Caki2 (cell line): ENCODE data around the gene MACF1. TPM values are rescaled to one million over a fixed set of nuclear protein-coding genes. Genes with fewer than 3 reads are reported as not detected.

Experiments
- DNase-seq: peaks from one replicate; pipeline ENCODE4 v3.0.0-alpha.2; 2015; ENCODE audit warnings: low read depth
- in situ Hi-C: cut with HindIII; loops from 2 replicates; pipeline ENCODE4 v1.10.0; 2016; ENCODE audit warnings: low sequenced_read_pairs, low pct_unique_long_range_greater_than_20kb, mixed read lengths
- total RNA-seq: library from RNA; depleted of rRNA; stranded (reverse); fragments of >200 nt; shearing (Covaris generic); gene quantifications from 2 replicates; pipeline ENCODE4 v1.2.3, GENCODE V29; 2014; ENCODE audit warnings: low replicate concordance

Gene MACF1
- total RNA-seq, 1 experiment from 2014 or later = 51.1 TPM

DNA sequence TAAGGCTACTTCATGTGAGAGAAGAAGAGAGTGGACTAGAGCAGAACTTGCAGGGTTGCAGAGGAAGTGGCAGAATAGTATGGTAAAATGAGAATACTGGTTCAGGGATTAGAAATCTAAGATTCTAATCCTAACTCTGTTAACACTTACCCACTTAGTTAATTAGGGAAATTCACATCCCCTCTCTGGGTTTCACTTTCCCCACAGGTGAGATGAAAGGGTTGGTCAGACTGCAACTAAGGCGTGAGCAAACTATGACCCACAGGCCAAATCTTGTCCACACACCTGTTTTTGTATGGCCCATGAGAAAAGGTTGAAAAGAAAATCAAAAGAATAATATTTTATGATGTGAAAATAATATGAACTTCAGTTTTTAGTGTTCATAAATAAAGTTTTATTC, 117.5 kb downstream of the MACF1 start:
- in situ Hi-C loops = no loop called here

DNA sequence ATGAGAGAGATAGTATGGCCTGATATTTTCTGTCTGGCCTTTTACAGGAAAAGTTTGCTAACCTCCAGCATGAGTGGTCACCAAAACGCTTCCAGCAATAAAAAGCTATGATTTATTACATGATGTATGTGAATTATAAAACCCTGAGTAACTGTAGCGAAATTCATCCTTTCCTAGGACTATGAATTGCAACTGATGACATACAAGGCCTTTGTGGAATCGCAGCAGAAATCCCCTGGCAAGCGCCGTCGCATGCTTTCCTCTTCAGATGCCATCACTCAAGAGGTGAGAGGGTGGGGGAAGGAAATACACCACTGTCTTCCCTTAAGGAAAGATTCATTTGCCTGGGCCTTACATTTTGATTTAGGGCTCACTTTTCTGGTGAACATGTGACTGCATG, 117.9 kb downstream of the MACF1 start:
- in situ Hi-C loops = no loop called here
- no peak for DNase-seq

More for the DNA sequence above, 117.5 kb downstream of the MACF1 start:
- DNase-seq = no peak

DNA sequence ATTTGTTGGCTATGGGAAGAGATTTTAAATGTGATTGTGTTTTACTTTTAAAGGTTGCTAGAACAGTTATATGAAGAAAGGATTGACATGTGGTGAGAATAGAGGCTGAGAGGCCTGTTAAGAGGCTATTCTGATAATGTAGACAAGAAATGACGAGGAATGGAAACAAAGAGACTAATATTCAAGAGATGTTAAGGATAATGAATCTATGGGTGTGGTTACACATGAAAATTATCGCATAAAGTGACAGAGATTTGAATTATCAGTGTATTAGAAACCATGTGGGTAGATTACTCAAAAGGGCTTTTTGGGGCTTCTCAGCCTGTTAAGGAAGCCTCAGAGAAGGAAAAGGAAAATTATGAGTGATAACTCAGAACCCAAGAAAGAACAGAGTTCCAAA, 120.4 kb downstream of the MACF1 start:
- in situ Hi-C loops = no loop called here
- DNase-seq = no peak

DNA sequence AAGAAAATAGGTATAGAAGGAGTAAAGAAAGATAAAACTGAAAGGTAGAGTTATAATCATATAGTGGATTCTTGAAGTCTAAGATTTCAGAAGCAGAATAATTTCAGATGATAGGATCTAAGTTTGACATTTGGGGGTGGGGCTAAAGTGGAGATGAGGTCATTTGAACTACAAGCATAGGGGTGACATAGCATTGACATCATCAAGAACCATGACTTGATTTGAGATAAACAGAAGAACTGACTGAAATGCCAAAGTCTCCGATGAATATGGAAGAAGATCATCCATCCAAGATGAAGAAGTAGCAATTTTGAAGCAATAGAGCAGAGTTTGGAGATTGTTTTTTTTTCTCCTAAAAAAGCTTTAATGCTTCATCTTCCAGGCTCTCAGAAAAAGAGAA, 122.3 kb downstream of the MACF1 start:
- no peak for DNase-seq
- in situ Hi-C loops = no loop called here

DNA sequence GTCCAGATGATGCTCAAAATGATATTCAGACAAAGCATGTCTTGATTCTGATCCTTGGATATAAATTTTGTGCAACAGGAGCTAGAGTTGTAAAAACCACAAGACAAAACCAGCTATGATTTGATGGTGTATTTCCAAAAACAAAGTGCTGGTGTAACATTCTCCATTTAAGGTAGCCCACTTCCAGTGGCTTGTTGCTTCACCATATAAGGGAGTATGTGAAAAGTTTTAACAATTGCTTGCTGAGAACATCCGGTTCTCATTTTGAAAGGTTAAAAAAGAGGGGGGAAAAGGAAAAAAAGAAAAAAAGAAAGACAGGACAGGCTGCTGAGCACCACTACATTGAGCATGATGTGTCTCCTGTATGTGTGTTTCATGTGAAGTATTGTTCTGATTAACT, 123.6 kb downstream of the MACF1 start:
- in situ Hi-C loops = no loop called here
- no peak for DNase-seq

DNA sequence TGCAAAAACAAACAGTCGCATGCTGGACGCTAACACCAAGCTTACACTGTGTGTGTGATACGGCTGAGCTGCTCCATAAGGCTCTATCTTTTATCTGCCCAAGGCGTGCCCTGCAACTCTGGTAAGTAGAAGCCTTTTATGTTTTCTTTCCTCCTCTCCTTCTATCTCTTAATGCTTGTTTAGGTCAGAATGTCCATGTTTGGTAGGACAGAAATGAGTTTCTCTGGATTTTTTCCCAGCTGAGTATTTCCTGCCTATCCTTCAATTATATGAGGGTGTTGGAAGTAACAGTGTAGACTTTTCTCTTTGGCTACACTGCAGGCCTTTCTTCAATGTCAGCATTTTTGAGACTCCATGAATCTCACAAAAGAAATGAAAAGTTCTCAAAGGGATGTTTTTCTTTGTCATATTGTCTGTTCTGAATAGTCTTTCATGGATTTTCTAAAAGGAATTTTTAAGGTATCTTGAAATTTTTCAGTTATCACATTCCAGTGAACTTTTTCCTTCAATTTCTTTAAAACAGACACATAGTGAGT, 124.2 kb downstream of the MACF1 start:
- in situ Hi-C loops = no loop called here
- no peak for DNase-seq

DNA sequence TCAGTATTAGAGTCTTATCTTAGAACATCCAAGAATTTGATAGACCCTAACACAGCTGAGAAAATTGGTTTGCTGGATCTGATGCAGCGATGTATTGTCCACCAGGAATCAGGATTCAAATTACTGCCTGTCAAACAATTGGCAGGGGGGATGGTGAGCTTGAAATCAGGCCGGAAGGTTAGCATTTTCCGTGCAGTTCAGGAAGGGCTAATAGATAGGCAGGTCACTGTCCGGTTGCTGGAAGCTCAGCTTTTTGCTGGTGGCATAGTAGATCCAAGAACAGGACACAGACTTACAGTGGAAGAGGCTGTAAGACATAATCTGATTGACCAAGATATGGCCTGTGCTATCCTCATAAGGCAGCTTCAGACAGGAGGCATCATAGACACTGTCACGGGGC, 127.2 kb downstream of the MACF1 start:
- in situ Hi-C loops = no loop called here
- DNase-seq = no peak

DNA sequence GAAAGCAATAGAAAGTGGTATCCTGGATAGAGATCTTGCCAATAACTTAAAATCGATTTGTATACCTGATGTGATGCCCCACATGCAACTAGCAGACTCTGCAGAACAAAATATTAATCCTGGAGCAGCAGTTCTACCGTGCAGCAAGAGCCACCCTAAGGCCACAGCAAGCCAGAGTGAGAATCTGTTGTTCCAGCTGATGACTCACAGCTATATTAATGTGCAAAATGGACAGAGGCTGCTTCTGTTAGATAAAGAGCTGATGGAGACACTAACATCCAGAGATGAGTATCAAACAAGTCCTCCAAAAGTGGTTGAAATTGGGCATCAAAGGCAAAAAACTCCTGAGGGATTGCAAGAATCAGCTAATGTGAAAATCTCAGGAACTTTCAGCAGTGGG, 127.8 kb downstream of the MACF1 start:
- in situ Hi-C loops = no loop called here
- no peak for DNase-seq

DNA sequence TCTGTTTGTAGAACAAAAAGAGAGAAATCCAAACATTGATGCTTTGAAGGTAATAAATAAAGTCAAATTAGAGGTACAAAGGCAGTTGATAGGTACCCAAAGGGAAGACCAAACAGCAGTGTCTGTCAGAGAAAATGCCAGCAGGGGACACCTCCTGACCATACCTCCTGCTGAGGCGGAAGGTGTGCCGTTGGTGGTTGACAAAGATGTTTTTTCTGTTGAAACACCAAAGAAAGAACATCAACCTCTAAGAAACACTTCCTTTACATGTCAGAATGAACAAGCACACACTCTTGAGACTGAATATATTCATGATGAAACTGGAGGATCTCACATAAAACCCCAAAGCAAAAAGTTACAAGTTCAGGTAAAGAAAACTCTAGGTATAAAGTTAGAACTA, 128.3 kb downstream of the MACF1 start:
- in situ Hi-C loops = no loop called here
- no peak for DNase-seq

DNA sequence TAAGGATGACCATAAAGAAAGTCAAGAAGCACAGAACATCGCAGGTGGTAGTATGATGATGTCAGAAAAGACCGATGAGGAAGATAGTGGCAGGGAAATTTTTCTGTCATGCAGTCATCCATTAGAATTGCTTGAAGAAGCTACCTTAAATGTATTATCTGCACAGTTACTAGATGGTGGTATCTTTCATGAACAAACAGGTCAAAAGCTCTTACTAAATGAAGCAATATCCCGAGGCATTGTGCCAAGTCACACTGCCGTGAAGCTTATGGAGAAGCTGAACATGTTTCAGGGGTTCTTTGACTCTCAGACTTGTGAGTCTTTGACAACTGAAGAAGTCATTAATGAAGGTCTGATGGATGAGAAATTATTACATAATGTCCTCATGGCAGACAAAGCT, 128.8 kb downstream of the MACF1 start:
- in situ Hi-C loops = no loop called here
- DNase-seq = no peak

DNA sequence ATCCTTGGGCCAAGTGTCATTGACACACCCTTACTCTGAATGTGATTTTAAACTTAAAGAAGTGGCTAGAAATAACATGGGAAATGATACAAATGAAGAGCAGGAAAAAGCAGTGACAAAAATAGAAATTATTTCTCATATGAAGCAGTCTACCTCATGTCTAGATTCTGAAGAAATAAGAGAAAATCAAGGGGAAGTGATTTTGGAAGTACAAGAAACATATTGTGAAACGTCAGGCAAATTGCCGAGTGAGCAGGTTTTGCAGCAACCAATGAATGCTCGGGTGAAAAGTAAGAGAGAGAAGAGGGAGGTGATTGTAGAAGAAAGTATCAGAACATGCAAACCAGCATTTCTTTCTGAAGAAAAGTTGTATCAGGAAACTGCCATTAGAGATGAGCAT, 130.7 kb downstream of the MACF1 start:
- in situ Hi-C loops = no loop called here
- no peak for DNase-seq

DNA sequence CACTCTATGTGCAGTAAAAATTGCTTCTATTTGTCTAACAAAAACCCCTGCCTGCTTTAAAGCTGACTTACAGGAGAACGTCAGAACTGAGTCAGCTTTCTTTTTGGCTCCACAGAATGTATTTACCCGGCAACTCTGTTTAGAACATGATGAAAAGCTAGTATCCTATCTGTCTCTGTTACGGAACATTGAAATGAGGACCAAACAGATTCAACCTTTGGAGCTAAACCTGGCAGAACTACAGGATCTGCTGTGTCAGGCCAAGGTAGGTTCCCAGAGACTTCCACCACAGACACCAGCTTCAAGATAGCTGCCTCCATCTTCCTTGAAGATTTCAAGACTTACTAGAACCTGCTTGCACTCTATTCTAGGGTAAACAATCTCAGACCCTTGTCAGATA, 132.6 kb downstream of the MACF1 start:
- in situ Hi-C loops = no loop called here

DNA sequence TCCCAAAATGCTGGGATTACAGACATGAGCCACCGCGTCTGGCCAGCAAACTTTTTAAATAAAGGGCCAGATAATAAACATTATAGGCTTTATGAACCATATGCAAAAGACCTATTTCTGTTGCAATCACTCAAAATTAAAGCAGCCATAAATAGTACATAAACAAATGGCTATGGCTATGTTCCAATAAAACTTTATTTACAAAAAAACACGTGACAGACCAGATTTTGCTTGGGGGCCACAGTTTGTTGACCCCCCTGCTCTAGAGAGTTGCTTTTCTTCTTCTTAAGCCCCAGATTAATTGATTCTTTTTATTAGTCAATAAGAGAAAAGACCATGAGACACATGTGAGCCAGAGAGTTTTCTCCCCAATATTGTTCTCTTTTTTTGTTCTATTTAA, 138.3 kb downstream of the MACF1 start:
- in situ Hi-C loops = no loop called here
- no peak for DNase-seq

More for the DNA sequence above, 132.6 kb downstream of the MACF1 start:
- DNase-seq = no peak

DNA sequence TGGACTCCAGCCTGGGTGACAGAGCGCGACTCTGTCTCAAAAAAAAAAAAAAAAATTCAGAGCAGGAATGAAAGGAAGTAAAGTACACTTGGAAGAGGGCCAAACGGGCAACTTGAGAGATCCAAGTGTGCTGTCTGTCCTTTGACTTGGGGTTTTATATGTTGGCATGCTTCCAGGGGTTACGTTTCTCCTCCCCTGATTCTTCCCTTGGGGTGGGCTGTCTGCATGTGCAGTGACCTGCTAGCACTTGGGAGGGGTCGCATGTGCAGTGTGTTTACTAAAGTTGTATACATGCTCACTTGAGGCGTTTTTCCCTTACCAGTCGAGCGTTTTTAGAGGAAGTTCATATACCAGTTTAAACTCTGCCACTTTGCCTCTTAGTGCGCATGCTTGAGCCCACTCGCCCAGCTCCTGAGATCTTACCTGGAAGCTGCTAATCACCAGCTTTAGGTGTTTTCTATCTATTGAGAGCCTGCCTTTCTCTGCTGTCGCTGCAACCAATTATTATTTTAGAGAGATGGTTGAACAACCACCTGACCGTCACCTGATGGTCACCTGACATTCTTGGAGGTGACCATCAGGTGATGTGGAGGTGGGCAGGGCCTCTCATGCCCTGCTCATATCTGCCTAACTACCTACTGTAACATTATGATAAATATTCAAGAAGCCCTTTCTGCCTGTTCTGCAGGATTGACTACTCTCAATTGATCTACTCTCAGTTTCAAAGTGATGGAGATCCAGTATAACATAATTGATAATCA, 140.1 kb downstream of the MACF1 start:
- DNase-seq = peak; percentile 34
- in situ Hi-C loops = no loop called here

DNA sequence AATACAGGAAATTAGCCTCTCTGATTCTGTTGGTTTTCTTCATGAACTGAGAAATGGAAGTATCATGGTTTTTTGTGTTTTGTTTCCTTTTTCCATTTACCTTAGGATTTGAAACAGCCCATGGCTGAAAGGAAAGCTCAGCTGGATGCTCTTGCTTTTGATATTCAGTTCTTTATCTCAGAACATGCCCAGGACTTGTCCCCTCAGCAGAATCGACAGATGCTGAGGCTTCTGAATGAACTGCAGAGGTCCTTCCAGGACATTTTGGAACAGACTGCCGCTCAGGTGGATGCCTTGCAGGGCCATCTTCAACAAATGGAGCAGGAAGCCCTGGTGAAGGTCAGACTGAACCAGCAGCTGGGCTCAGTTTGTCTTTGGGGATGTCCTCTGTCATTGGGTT, 142.4 kb downstream of the MACF1 start:
- DNase-seq = no peak
- in situ Hi-C loops = no loop called here

DNA sequence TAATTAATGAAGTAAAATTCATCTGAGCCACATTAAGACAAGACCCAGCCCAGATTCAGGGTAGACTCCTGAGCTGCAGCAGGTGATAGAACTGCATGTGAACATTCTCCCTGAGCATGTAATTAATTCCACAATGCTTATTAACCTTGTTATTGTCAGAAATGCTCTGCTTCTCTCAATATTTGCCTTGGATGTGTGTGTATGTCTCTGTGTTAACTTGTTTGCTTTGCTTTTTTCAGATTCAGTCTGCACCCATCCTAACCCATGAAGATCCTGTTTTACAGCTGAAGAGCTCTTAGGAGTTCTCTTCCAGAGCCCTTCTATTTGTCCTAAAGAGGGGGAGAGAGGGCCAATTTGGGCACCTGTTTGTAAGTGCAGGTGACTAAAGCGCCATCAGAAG, 143.8 kb downstream of the MACF1 start:
- DNase-seq = no peak
- in situ Hi-C loops = no loop called here

DNA sequence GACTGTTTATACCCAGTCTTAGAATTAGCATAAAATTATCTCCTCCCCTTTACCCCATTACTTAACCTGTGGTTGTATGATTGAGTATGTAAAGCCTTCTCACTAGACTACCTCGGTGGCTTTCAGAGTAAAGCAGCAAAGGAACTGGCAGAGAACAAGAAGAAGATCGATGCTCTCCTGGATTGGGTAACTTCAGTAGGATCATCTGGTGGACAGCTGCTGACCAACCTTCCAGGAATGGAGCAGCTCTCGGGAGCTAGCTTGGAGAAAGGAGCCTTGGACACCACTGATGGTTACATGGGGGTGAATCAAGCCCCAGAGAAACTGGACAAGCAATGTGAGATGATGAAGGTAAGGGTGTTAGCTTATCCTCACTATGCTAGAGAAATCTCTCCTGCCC, 148.4 kb downstream of the MACF1 start:
- DNase-seq = no peak
- in situ Hi-C loops = no loop called here

DNA sequence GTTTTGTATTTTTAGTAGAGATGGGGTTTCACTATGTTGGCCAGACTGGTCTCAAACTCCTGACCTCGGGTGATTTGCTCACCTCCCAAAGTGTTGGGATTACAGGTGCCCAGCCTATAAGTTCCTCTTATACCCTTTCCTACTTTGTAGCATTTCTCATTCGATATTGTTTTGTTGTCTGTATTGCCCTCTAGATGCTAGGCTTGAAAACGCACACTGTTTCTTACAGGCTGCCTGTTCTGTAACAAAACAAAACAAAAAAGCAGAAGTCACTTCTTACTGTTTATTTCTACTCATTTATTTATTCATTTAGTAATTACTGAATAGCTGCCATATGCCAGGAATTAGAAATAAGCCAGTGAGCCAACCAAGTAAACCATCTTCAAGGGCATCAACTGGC, 150.1 kb downstream of the MACF1 start:
- in situ Hi-C loops = no loop called here
- DNase-seq = no peak

DNA sequence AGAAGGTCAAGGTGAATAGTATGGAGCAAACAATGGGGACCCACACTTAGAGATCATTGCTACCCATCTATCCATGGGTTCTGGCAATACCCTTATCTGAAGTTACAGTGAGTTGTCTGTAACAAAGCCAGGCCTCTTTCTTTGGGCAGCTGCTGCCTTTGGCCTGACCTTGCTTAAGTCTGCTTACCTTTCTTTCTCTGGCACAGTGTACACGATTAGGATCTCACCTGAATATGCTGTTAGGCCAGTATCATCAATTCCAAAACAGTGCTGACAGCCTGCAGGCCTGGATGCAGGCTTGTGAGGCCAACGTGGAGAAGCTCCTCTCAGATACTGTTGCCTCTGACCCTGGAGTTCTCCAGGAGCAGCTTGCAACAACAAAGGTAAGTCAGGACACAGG, 154.0 kb downstream of the MACF1 start:
- DNase-seq = no peak
- in situ Hi-C loops = no loop called here

DNA sequence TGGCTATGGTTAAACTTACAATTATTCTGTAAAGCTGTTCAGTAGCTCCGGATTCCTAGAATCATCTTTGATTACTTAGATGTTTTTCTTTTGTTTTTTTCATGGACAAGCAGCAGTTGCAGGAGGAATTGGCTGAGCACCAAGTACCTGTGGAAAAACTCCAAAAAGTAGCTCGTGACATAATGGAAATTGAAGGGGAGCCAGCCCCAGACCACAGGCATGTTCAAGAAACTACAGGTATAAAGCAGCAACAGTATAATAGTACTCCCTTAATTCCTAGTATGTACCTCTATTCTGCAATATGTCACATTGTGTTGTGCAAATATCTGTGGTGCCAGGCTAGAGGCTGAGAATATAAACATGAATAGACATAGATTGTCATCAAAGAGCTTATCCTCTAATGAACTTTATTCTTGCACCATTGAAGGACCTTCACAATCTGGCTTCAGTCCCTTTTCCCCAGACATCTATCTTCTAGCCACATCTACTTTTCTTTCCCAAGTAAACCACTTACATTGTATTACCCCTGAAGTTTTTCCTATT, 154.6 kb downstream of the MACF1 start:
- in situ Hi-C loops = no loop called here
- DNase-seq = no peak
